WTC11 (cell line): ENCODE data around the gene BPTF.

Source experiments
- FOXP4 ChIP-seq: sonication (generic); formaldehyde crosslinking; IDR thresholded peaks from 2 replicates; pipeline ENCODE4 v1.8.0; 2022; ENCODE audit warnings: mild to moderate bottlenecking, missing genetic modification reagents
- JUN ChIP-seq: sonication (generic); formaldehyde crosslinking; IDR thresholded peaks from 2 replicates; pipeline ENCODE4 v1.8.0; 2023; ENCODE audit warnings: mild to moderate bottlenecking, missing genetic modification reagents
- MLX ChIP-seq: sonication (generic); formaldehyde crosslinking; IDR thresholded peaks from 2 replicates; pipeline ENCODE4 v1.8.1; 2023; ENCODE audit warnings: mild to moderate bottlenecking, missing genetic modification reagents, moderate library complexity
- MXD4 ChIP-seq: fragments of 250-450 bp; sonication (Bioruptor Pico); IDR thresholded peaks from 2 replicates; pipeline ENCODE4 v1.8.0; 2021; ENCODE audit warnings: mild to moderate bottlenecking, moderate library complexity, borderline replicate concordance
- SMAD4 ChIP-seq: sonication (generic); formaldehyde crosslinking; IDR thresholded peaks from 2 replicates; pipeline ENCODE4 v1.8.0; 2022; ENCODE audit warnings: mild to moderate bottlenecking, missing genetic modification reagents
- TF ChIP-seq, protein P1 (sequence below): fragments of 200-600 bp; IDR thresholded peaks from 2 replicates; pipeline ENCODE4 v1.8.0; 2022; ENCODE audit warnings: antibody characterized with exemption
- TF ChIP-seq, protein P2 (sequence below): sonication (generic); formaldehyde crosslinking; conservative IDR thresholded peaks from 2 replicates; pipeline ENCODE4 v1.8.1; 2022; ENCODE audit warnings: mild to moderate bottlenecking, missing genetic modification reagents

DNA sequence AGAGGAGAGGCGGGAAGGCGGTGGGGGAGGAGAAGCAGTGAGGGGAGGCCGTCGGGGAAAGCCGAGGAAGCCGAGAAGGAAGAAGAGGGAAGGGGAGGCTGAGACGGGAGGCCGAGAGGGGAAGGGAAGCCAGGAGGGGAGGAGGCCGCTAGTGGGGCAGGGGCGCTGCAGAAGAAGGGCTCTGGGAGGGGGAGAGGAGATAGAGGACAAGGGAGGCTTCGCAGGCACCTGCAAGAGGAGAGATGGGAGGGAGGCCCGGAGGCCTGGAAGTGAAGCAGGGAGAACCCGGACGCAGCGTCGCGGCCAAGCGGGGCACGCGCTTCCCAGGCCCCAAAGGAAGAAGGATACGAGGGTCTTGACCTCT, 168.7 kb downstream of the BPTF start:
- TF ChIP-seq, protein P1, sequence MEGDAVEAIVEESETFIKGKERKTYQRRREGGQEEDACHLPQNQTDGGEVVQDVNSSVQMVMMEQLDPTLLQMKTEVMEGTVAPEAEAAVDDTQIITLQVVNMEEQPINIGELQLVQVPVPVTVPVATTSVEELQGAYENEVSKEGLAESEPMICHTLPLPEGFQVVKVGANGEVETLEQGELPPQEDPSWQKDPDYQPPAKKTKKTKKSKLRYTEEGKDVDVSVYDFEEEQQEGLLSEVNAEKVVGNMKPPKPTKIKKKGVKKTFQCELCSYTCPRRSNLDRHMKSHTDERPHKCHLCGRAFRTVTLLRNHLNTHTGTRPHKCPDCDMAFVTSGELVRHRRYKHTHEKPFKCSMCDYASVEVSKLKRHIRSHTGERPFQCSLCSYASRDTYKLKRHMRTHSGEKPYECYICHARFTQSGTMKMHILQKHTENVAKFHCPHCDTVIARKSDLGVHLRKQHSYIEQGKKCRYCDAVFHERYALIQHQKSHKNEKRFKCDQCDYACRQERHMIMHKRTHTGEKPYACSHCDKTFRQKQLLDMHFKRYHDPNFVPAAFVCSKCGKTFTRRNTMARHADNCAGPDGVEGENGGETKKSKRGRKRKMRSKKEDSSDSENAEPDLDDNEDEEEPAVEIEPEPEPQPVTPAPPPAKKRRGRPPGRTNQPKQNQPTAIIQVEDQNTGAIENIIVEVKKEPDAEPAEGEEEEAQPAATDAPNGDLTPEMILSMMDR, result no peak
- TF ChIP-seq FOXP4 (CRISPR knock-in tag), result no peak
- TF ChIP-seq SMAD4 (CRISPR knock-in tag), result no peak
- TF ChIP-seq MXD4 (CRISPR knock-in tag), result no peak
- TF ChIP-seq JUN (CRISPR knock-in tag), result no peak
- no peak for TF ChIP-seq MLX (CRISPR knock-in tag)
- TF ChIP-seq, protein P2, sequence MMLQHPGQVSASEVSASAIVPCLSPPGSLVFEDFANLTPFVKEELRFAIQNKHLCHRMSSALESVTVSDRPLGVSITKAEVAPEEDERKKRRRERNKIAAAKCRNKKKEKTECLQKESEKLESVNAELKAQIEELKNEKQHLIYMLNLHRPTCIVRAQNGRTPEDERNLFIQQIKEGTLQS, result no peak
